ENCODE data around the gene KRTAP10-3.

The KRTAP10-3 gene

GRCh38 chr21:44508711-44509445 is 49.7 kb downstream of the KRTAP10-3 start:
- H3K4me3 ChIP-seq (ENCODE audit: low read depth, low read length) = no peak overlapping the region
- no peak for DNase-seq (ENCODE audit: low read depth)
- no peak for TF ChIP-seq POLR2A (IDR thresholded peaks at IDR 0.05; ENCODE audit: extremely low read depth, insufficient read length)
- TF ChIP-seq, protein P1, sequence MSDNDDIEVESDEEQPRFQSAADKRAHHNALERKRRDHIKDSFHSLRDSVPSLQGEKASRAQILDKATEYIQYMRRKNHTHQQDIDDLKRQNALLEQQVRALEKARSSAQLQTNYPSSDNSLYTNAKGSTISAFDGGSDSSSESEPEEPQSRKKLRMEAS (IDR thresholded peaks at IDR 0.05; ENCODE audit: low read depth, low read length) = no peak
- TF ChIP-seq CTCF (IDR thresholded peaks at IDR 0.05; ENCODE audit: low read depth, low read length) = no peak
- no peak for TF ChIP-seq MYC (IDR thresholded peaks at IDR 0.05; ENCODE audit: low read depth, low read length)

GRCh38 chr21:44508426-44508710 is 50.2 kb downstream of the KRTAP10-3 start:
- TF ChIP-seq CTCF (IDR thresholded peaks at IDR 0.05; ENCODE audit: low read depth, low read length) (no peak), MYC (IDR thresholded peaks at IDR 0.05; ENCODE audit: low read depth, low read length) (no peak), POLR2A (IDR thresholded peaks at IDR 0.05; ENCODE audit: extremely low read depth, insufficient read length) (no peak)
- TF ChIP-seq, protein P1 (IDR thresholded peaks at IDR 0.05; ENCODE audit: low read depth, low read length) = no peak
- DNase-seq (ENCODE audit: low read depth) = no peak
- no peak overlapping the region for H3K4me3 ChIP-seq (ENCODE audit: low read depth, low read length)

All from NB4 (cell line).